SK-N-SH treated with all-trans-retinoic acid at 6 μM for 48 hours (cell line): ENCODE data around the gene THADA.
"Not testable (repeated sequence)": the region's sequence is repeated elsewhere in the genome, so short reads cannot be mapped to it uniquely, and the experiment has no call there.

ENCODE experiments used
- ATAC-seq: fragments of 200-7000 bp; cut with Tn5 transposase; 3 replicates; pipeline ENCODE4 v1.9.1; 2020; ENCODE audit warnings: mild to moderate bottlenecking, moderate library complexity
- ARNTL ChIP-seq: fragments of 450-650 bp; formaldehyde crosslinking; IDR thresholded peaks from 2 replicates; pipeline ENCODE4 v1.5.0; 2020; ENCODE audit warnings: low read depth, mild to moderate bottlenecking, moderate library complexity, borderline replicate concordance
- BACH2 ChIP-seq: fragments of 250-450 bp; sonication (Bioruptor Pico); IDR thresholded peaks from 2 replicates; pipeline ENCODE4 v1.9.0; 2021; ENCODE audit warnings: mild to moderate bottlenecking, borderline replicate concordance
- CREB5 ChIP-seq: fragments of 250-450 bp; sonication (Bioruptor Pico); IDR thresholded peaks from 2 replicates; pipeline ENCODE4 v1.5.1; 2020; ENCODE audit warnings: low read depth, mild to moderate bottlenecking, moderate library complexity
- CSDC2 ChIP-seq: fragments of 250-450 bp; sonication (Bioruptor Pico); IDR thresholded peaks from 2 replicates; pipeline ENCODE4 v1.5.0; 2020; ENCODE audit warnings: mild to moderate bottlenecking, moderate library complexity
- CSRNP3 ChIP-seq: fragments of 250-450 bp; sonication (Bioruptor Pico); IDR thresholded peaks from 2 replicates; pipeline ENCODE4 v1.5.1; 2021; ENCODE audit warnings: mild to moderate bottlenecking, moderate library complexity
- ESRRG ChIP-seq: fragments of 250-450 bp; sonication (Bioruptor Pico); IDR thresholded peaks from 2 replicates; pipeline ENCODE4 v1.6.1; 2021; ENCODE audit warnings: mild to moderate bottlenecking
- ISL1 ChIP-seq: fragments of 250-450 bp; sonication (Bioruptor Pico); IDR thresholded peaks from 2 replicates; pipeline ENCODE4 v2.1.2; 2022; ENCODE audit warnings: mild to moderate bottlenecking, moderate library complexity
- OSR1 ChIP-seq: fragments of 250-450 bp; sonication (Bioruptor Pico); IDR thresholded peaks from 2 replicates; pipeline ENCODE4 v1.8.0; 2022; ENCODE audit warnings: moderate library complexity, mild to moderate bottlenecking, inconsistent platforms
- PATZ1 ChIP-seq: fragments of 250-450 bp; sonication (Bioruptor Pico); IDR thresholded peaks from 2 replicates; pipeline ENCODE4 v1.8.0; 2020; ENCODE audit warnings: mild to moderate bottlenecking, moderate library complexity, borderline replicate concordance
- POU6F1 ChIP-seq: fragments of 250-450 bp; sonication (Bioruptor Pico); IDR thresholded peaks from 2 replicates; pipeline ENCODE4 v1.8.0; 2021; ENCODE audit warnings: low read depth, mild to moderate bottlenecking, moderate library complexity, borderline replicate concordance
- PPARA ChIP-seq: fragments of 250-450 bp; sonication (Bioruptor Pico); IDR thresholded peaks from 2 replicates; pipeline ENCODE4 v1.5.0; 2020; ENCODE audit warnings: mild to moderate bottlenecking, borderline replicate concordance
- RARB ChIP-seq: fragments of 250-450 bp; sonication (Bioruptor Pico); IDR thresholded peaks from 2 replicates; pipeline ENCODE4 v1.8.0; 2021; ENCODE audit warnings: mild to moderate bottlenecking, moderate library complexity
- TCF4 ChIP-seq: fragments of 250-450 bp; sonication (Bioruptor Pico); IDR thresholded peaks from 2 replicates; pipeline ENCODE4 v1.8.0; 2021; ENCODE audit warnings: mild to moderate bottlenecking, moderate library complexity, borderline replicate concordance
- TOX ChIP-seq: fragments of 250-450 bp; sonication (Bioruptor Pico); IDR thresholded peaks from 2 replicates; pipeline ENCODE4 v1.8.0; 2021; ENCODE audit warnings: mild to moderate bottlenecking, moderate library complexity, borderline replicate concordance
- ZC3H10 ChIP-seq: fragments of 250-450 bp; sonication (Bioruptor Pico); IDR thresholded peaks from 2 replicates; pipeline ENCODE4 v1.5.1; 2021; ENCODE audit warnings: mild to moderate bottlenecking, moderate library complexity
- ZFP3 ChIP-seq: fragments of 250-450 bp; sonication (Bioruptor Pico); IDR thresholded peaks from 2 replicates; pipeline ENCODE4 v1.5.0; 2020; ENCODE audit warnings: mild to moderate bottlenecking, moderate library complexity
- ZFP30 ChIP-seq: fragments of 450-650 bp; formaldehyde crosslinking; IDR thresholded peaks from 2 replicates; pipeline ENCODE4 v1.5.0; 2022; ENCODE audit warnings: mild to moderate bottlenecking, moderate library complexity
- ZNF565 ChIP-seq: fragments of 450-650 bp; formaldehyde crosslinking; conservative IDR thresholded peaks from 2 replicates; pipeline ENCODE4 v1.5.0; 2020; ENCODE audit warnings: low read depth, mild to moderate bottlenecking, moderate library complexity
- ZNF70 ChIP-seq: fragments of 450-650 bp; formaldehyde crosslinking; IDR thresholded peaks from 2 replicates; pipeline ENCODE4 v1.5.0; 2020; ENCODE audit warnings: mild to moderate bottlenecking, moderate library complexity
- ZNF8 ChIP-seq: fragments of 450-650 bp; formaldehyde crosslinking; IDR thresholded peaks from 2 replicates; pipeline ENCODE4 v1.5.0; 2020; ENCODE audit warnings: mild to moderate bottlenecking, moderate library complexity

The THADA gene

GRCh38 chr2:43556256-43556655 is 39.6 kb downstream of the THADA start (continued):
- TF ChIP-seq CREB5 (CRISPR knock-in tag) (no peak), PPARA (CRISPR knock-in tag) (no peak), ZC3H10 (CRISPR knock-in tag) (no peak), ZNF8 (CRISPR knock-in tag) (no peak), POU6F1 (CRISPR knock-in tag) (no peak), RARB (CRISPR knock-in tag) (no peak), CSRNP3 (CRISPR knock-in tag) (no peak), ARNTL (CRISPR knock-in tag) (no peak), OSR1 (CRISPR knock-in tag) (no peak)
- TF ChIP-seq, all 23 proteins: peak for 0

- no peak for TF ChIP-seq TOX (CRISPR knock-in tag)
- no peak for TF ChIP-seq CSRNP3 (CRISPR knock-in tag)
- no peak for TF ChIP-seq ZNF8 (CRISPR knock-in tag)
- TF ChIP-seq ZFP3, result no peak
- no peak for TF ChIP-seq PPARA (CRISPR knock-in tag)
- no peak for TF ChIP-seq TCF4 (CRISPR knock-in tag)
- no peak for TF ChIP-seq ARNTL (CRISPR knock-in tag)
- TF ChIP-seq ZNF70 (CRISPR knock-in tag), result no peak
- no peak for TF ChIP-seq OSR1 (CRISPR knock-in tag)
- no peak for TF ChIP-seq CSDC2 (CRISPR knock-in tag)
- TF ChIP-seq ESRRG (CRISPR knock-in tag), result no peak
- no peak for TF ChIP-seq BACH2 (CRISPR knock-in tag)
- TF ChIP-seq PATZ1, result no peak
- TF ChIP-seq RARB (CRISPR knock-in tag), result no peak
- no peak for TF ChIP-seq ISL1 (CRISPR knock-in tag)
- no peak for ATAC-seq
These were observed 42.4 kb downstream of the THADA start for GRCh38 chr2:43553341-43553855.

GRCh38 chr2:43551990-43552389 is 43.8 kb downstream of the THADA start:
- no peak for ATAC-seq
- TF ChIP-seq CREB5 (CRISPR knock-in tag), result no peak
- no peak for TF ChIP-seq ZNF565 (CRISPR knock-in tag)
- no peak for TF ChIP-seq ZFP30 (CRISPR knock-in tag)
- no peak for TF ChIP-seq ESRRG (CRISPR knock-in tag)
- no peak for TF ChIP-seq BACH2 (CRISPR knock-in tag)
- TF ChIP-seq ZNF8 (CRISPR knock-in tag), result no peak
- TF ChIP-seq CSRNP3 (CRISPR knock-in tag), result no peak

- not testable (repeated sequence) for ATAC-seq
These were observed 47.5 kb downstream of the THADA start for GRCh38 chr2:43548381-43548780.
